ENCODE measurements around the gene SAMD11. TPM values are rescaled to one million over a fixed set of nuclear protein-coding genes. Genes with fewer than 3 reads are reported as not detected.
A peak's percentile ranks its signal among the peaks of the same experiment; 100 is the strongest.

The SAMD11 gene
- total RNA-seq, 1 donor = 1.6 TPM

- DNase-seq (ENCODE audit: low read depth) = peak; percentile 46
- H3K4me3 ChIP-seq (ENCODE audit: low read depth, low read length) = peak overlapping the region; percentile 37
- TF ChIP-seq, protein P1, sequence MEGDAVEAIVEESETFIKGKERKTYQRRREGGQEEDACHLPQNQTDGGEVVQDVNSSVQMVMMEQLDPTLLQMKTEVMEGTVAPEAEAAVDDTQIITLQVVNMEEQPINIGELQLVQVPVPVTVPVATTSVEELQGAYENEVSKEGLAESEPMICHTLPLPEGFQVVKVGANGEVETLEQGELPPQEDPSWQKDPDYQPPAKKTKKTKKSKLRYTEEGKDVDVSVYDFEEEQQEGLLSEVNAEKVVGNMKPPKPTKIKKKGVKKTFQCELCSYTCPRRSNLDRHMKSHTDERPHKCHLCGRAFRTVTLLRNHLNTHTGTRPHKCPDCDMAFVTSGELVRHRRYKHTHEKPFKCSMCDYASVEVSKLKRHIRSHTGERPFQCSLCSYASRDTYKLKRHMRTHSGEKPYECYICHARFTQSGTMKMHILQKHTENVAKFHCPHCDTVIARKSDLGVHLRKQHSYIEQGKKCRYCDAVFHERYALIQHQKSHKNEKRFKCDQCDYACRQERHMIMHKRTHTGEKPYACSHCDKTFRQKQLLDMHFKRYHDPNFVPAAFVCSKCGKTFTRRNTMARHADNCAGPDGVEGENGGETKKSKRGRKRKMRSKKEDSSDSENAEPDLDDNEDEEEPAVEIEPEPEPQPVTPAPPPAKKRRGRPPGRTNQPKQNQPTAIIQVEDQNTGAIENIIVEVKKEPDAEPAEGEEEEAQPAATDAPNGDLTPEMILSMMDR (IDR thresholded peaks at IDR 0.05; ENCODE audit: insufficient read depth, low read length) = no peak
Observed at GRCh38 chr1:941588-942383, 18.1 kb downstream of the SAMD11 start.

DNA sequence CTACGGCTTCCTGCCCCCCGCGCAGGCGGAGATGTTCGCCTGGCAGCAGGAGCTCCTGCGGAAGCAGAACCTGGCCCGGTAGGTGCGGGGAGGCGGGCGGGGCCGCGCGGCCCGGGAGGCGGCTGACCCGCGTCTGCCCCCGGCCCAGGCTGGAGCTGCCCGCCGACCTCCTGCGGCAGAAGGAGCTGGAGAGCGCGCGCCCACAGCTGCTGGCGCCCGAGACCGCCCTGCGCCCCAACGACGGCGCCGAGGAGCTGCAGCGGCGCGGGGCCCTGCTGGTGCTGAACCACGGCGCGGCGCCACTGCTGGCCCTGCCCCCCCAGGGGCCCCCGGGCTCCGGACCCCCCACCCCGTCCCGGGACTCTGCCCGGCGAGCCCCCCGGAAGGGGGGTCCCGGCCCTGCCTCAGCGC, 18.7 kb downstream of the SAMD11 start:
- no peak overlapping the region for H3K4me3 ChIP-seq (ENCODE audit: low read depth, low read length)
- TF ChIP-seq, protein P1 (IDR thresholded peaks at IDR 0.05; ENCODE audit: insufficient read depth, low read length) = no peak
- DNase-seq (ENCODE audit: low read depth) = no peak

GRCh38 chr1:942864-943533, 19.3 kb downstream of the SAMD11 start:
- TF ChIP-seq, protein P1 (IDR thresholded peaks at IDR 0.05; ENCODE audit: insufficient read depth, low read length) = no peak
- H3K4me3 ChIP-seq (ENCODE audit: low read depth, low read length) = no peak overlapping the region
- DNase-seq (ENCODE audit: low read depth) = peak; percentile 58

DNA sequence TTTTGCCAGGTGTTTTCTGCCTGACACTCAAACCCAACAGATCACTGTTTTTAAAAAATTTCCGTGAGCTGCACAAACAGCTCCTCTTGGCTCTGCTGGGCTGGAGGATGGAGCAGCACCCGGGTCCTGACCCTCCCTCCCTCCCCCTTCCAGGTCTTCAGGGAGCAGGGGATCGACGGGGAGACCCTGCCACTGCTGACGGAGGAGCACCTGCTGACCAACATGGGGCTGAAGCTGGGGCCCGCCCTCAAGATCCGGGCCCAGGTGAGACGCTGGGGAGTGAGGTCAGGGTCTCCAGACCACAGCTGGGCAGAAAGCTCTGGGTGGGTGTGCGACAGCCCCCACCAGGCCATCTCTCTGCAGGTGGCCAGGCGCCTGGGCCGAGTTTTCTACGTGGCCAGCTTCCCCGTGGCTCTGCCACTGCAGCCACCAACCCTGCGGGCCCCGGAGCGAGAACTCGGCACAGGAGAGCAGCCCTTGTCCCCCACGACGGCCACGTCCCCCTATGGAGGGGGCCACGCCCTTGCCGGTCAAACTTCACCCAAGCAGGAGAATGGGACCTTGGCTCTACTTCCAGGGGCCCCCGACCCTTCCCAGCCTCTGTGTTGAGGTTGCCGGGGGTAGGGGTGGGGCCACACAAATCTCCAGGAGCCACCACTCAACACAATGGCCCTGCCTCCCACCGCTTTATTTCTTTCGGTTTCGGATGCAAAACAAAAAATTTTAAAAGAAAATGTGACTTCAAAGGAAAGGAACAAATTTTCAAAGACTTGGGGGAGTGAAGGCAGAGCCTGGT, 20.0 kb downstream of the SAMD11 start:
- H3K4me3 ChIP-seq (ENCODE audit: low read depth, low read length) = no peak overlapping the region
- TF ChIP-seq, protein P1 (IDR thresholded peaks at IDR 0.05; ENCODE audit: insufficient read depth, low read length) = no peak
- DNase-seq (ENCODE audit: low read depth) = no peak

DNA sequence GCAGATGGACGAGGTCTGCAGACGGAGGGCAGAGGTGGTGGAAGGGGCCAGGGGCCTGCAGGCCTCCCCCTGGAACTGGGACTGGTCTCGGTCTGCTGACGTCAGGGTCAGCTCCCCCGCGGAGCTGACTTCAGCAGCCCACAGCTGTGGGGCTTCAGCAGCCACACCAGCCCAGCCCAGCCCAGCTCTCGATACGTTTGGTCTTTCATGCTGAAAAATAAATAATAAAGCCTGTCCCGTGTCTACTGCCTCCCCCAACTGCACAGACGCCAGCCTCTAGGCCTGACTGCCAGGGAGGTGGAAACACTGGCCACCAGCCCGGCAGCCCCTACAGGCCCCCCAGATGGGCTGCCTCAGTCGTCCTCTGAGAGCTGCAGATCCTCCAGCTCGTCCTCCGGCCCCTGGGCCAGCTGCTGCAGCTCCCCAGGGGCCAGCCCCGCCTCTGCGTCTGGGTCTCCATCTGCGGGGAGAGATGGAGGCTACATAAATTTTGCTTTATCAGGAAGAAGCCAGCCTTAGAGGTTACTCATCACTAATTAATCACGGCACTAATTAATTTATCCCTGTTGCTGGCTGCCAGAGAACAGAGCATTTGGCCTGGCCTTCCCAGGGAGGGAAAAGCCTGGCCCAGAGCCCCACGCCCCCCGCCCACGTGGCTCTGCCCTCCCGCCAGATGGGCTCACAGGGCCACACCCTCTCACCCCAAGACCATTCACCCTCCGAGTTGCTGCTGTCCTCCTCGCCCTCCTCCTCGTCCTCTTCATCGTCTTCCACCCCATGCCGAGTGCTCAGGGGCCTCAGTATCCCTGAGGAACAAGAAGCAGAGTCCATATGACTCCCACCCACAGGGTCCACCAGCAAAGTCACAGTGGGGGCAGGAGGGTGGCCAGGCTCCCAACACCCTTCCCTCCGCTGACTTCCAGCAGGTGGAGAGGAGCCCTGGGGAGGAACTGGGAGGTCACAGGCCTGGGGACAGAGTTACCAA, 20.9 kb downstream of the SAMD11 start:
- TF ChIP-seq, protein P1 (IDR thresholded peaks at IDR 0.05; ENCODE audit: insufficient read depth, low read length) = no peak
- H3K4me3 ChIP-seq (ENCODE audit: low read depth, low read length) = no peak overlapping the region
- peak; percentile 49 for DNase-seq (ENCODE audit: low read depth)
